ENCODE results near the gene ADGRA1.

The ADGRA1 gene

DNA sequence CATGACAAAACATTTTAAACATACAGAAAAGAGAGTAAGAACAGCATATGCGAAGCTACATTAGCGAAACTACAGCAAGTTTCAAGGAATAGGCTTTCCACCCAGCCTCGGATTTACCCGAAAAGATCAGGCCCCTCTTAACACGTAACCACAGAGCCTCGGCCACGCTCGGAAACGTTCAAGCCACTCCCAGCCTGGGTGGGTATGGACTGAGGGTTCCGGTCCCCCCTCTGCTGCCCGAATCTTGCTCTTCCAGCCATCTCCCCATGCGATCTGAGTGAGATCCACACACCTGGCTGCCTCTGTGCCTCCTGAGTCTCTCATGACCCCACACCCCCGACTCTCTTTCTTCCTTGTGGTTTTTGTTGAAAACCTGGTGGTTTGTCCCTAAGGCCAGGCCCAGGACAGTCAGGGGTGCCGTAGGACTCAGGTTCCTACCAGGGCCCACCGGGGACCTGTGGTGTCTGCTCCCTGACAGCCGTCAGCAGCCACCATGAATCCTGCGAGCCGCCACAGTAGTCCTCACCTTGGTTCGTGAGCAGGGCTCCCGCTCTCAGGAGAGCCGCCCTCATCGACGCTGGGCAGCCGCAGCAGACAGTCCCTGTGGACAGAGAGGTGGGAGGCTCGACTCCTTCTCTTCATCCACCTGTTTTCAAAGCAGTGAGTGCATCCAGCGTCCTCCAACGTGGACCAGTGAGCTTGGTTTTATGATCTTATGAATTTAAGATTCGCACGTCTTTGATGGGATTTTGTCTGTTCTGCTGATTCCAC, 90.8 kb downstream of the ADGRA1 start:
- in situ Hi-C loops (cut with HindIII; ENCODE audit: low pct_ligation_motif_present, low pct_unique_long_range_greater_than_20kb, low sequenced_read_pairs): no loop called here
- DNase-seq: no peak

DNA sequence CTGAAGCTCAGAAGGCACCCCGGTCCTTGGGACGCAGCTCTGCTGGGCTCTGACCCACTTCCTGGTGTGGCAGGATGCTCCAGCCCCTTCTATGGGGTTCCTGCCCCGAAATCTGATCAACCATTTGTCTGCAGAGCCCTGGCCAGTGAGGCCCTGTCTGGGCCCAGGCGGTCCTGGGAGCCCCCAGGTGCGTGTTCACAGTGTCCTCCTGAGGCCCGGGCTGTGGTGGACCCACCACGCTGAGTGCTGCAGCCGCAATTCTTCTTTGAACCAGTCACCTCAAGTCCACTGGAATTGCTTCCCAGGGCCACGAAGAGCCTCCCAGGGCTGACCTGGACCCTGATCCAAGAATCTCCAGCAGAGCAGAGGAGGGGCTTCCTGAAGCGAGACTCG, 91.4 kb downstream of the ADGRA1 start:
- no peak for DNase-seq
- in situ Hi-C loops (cut with HindIII; ENCODE audit: low pct_ligation_motif_present, low pct_unique_long_range_greater_than_20kb, low sequenced_read_pairs): no loop called here

DNA sequence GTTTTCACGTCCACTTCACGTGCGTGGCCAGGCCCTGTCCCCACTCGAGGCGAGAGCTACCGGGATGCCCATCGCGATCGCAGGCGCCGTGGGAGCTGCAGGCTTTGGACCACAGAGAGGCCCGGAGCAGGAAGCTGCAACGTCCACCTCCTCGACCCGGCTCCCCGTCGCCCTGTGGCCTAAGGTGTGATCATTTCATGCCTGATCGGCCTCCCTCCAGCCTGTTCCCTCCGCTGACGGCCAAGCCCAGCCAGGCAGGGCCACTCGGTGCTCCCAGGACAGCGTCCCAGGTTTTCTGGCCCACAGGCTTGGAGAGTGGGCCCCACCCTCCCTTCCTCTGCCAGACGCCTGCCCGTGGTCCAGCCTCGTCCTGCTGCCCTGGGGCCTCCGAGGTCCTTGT, 91.9 kb downstream of the ADGRA1 start:
- DNase-seq: no peak
- in situ Hi-C loops (cut with HindIII; ENCODE audit: low pct_ligation_motif_present, low pct_unique_long_range_greater_than_20kb, low sequenced_read_pairs): no loop called here

DNA sequence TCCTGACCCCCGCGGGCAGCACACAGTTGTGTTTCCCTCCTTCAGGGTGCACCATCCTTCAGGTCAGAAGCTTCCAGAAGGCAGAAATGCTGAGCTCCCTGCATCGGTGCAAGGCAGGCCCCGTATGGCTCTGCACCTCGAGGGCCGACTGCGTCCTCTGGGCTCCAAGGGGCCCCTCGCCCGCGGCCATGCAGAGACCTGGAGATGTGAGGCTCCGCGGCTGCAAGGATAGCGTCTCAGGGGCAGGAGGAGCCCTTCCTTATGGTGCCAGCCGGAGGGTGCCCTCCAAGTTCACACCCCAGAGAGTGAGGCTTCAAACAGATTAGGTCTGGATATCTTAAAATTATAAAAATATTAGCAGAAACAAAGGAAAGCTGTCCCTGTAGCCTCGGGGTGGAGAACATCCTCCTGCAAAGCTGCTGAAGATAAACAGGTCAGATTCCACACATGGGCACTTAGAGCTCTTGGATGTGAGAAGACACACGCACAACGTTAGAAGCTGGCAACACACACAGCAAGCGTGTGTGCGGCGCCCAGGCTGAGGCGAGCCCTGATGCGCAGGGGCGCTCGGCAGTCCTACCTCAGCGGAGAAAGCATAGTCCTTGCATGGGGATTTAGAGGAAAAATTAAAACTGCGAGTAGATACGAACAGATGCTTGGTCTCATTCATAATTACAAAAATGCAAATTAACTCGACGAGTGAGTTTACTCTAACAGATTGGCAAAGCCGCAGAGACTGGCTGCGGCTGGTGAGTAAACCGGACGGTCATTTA, 92.7 kb downstream of the ADGRA1 start:
- DNase-seq: no peak
- in situ Hi-C loops (cut with HindIII; ENCODE audit: low pct_ligation_motif_present, low pct_unique_long_range_greater_than_20kb, low sequenced_read_pairs): no loop called here

DNA sequence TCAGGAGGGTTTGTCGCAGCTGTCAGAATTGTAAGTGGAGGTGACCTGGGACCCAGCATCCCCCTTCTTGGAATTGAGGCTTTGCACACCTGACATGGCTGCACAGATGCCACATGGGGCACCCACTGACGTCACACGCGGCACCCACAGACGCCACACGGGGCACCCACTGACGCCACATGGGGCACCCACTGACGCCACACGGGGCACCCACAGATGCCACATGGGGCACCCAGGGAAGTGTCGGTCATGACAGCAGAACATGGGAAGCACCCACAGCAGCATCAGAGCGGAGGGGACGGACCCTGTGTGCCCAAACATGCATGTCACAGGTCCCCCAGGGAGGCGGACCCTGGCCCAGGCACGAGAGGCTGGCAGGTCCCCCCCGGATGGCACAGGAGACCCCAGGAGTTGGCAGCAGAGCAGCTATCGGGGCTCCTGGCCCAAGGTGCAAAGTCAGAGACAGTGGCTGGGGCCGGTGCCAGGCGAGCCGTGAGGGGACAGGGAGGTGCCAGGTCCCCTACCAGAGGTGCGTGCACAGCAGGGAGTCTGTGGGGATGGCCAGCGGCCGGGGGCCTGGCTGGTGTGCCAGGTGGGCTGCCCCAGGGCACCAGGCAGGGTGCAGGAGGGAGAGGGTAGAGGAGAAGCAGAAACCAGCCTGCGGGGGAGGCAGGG, 93.4 kb downstream of the ADGRA1 start:
- DNase-seq: no peak
- in situ Hi-C loops (cut with HindIII; ENCODE audit: low pct_ligation_motif_present, low pct_unique_long_range_greater_than_20kb, low sequenced_read_pairs): no loop called here
